ENCODE measurements around the gene PCYT2. TPM values are rescaled to one million over a fixed set of nuclear protein-coding genes. Genes with fewer than 3 reads are reported as not detected.

The PCYT2 gene
- total and polyA plus RNA-seq, 2 experiments from 2014 or later, result 83.8 to 138 TPM

- Histone ChIP-seq H3K4me3 (no peak overlapping the region), H3K27ac (no peak overlapping the region), H3K4me1 (ENCODE audit: low read depth) (no peaks in the 10 kb centered on the region), H3K9me3 (ENCODE audit: low read depth) (no peaks in the 10 kb centered on the region), H3K36me3 (no peaks in the 10 kb centered on the region), H3K27me3 (peaks cover 48% of the 10 kb centered on the region)
- no peak for DNase-seq (ENCODE audit: low read depth in 1 of 2, low spot score in 1 of 2)
- no peak for TF ChIP-seq CTCF (IDR thresholded peaks at IDR 0.05; ENCODE audit: low read depth, low read length)
Measured at GRCh38 chr17:81957691-81958432, 46.7 kb upstream of the PCYT2 start.

GRCh38 chr17:81956607-81957589 lies 45.7 kb upstream of the PCYT2 start:
- Histone ChIP-seq H3K4me1 (ENCODE audit: low read depth) (no peaks in the 10 kb centered on the region), H3K27me3 (peaks cover 39% of the 10 kb centered on the region), H3K36me3 (no peaks in the 10 kb centered on the region), H3K27ac (no peak overlapping the region), H3K4me3 (no peak overlapping the region), H3K9me3 (ENCODE audit: low read depth) (no peaks in the 10 kb centered on the region)
- no peak for TF ChIP-seq CTCF (IDR thresholded peaks at IDR 0.05; ENCODE audit: low read depth, low read length)
- no peak for DNase-seq (ENCODE audit: low read depth in 1 of 2, low spot score in 1 of 2)

DNA sequence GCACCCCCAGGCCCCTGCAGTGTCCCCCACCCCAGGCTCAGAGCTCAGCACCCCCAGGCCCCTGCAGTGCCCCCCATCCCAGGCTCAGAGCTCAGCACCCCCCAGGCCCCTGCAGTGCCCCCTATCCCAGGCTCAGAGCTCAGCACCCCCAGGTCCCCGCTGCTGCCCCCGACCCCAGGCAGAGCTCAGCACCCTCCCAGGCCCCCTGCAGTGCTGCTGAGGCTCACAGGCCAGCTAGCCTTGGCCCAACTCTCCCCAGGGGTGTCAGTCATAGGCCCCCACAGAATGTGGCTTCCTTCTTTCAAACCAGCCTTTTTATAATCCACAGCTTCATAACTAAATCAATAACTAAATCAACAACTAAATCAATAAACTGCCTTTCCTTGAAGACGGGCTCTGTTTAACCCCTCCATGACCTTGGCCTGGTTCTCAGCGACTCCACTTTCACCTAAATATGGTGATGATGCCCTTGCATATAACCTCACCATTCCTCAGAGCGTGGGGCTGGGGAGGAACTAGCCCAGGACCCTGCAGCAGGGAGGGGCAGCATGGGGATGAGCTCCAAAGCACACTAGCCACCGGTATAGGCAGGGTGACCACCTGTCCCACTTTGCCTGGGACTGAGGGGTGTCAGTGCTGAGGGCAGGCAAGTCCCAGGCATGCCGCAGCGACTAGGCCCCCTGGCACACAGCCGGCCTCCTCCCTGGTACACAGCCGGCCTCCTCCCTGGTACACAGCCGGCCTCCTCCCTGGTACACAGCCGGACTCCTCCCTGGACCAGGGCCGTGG lies 44.8 kb upstream of the PCYT2 start:
- Histone ChIP-seq H3K4me3 (no peak overlapping the region), H3K27ac (no peak overlapping the region), H3K27me3 (peaks cover 29% of the 10 kb centered on the region), H3K36me3 (no peaks in the 10 kb centered on the region), H3K4me1 (ENCODE audit: low read depth) (no peaks in the 10 kb centered on the region), H3K9me3 (ENCODE audit: low read depth) (no peaks in the 10 kb centered on the region)
- TF ChIP-seq CTCF (IDR thresholded peaks at IDR 0.05; ENCODE audit: low read depth, low read length), result no peak
- DNase-seq (ENCODE audit: low read depth in 1 of 2, low spot score in 1 of 2), result no peak

DNA sequence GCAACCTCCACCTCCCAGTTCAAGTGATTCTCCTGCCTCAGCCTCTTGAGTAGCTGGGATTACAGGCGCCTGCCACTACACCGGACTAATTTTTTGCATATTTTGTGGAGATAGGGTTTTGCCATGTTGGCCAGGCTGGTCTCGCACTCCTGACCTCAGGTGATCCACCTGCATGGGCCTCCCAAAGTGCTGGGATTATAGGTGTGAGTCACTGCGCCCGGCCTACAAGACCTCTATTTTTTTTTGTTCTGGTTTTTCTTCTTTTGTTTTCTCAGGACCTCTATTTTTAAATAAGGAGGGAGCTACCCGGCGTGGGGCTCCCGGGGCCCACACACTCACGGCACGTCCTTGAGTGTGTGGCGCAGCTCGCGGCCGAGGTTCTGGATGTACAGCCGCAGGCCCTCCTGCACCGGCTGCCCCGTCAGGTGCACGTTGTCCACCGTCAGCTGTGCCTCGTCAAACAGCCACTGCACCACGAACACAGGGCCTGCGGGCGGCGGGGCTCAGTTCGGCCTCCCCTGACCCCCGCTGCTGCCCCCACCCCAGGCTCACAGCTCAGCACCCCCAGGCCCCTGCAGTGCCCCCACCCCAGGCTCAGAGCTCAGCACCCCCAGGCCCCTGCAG lies 44.0 kb upstream of the PCYT2 start:
- Histone ChIP-seq H3K9me3 (ENCODE audit: low read depth) (no peaks in the 10 kb centered on the region), H3K4me1 (ENCODE audit: low read depth) (no peaks in the 10 kb centered on the region), H3K27me3 (peaks cover 21% of the 10 kb centered on the region), H3K36me3 (no peaks in the 10 kb centered on the region), H3K27ac (no peak overlapping the region), H3K4me3 (no peak overlapping the region)
- DNase-seq (ENCODE audit: low read depth in 1 of 2, low spot score in 1 of 2), result no peak
- TF ChIP-seq CTCF (IDR thresholded peaks at IDR 0.05; ENCODE audit: low read depth, low read length), result no peak

All from cardiac muscle cell (in vitro differentiated cells and primary cell).